Activated CD4-positive, CD25-positive, alpha-beta regulatory T cell (primary cell): ENCODE measurements around the gene RIC1.
"Not testable (repeated sequence)": the region's sequence is repeated elsewhere in the genome, so short reads cannot be mapped to it uniquely, and the experiment has no call there.

Experiments
- DNase-seq, 4 experiments: peaks; one replicate each; lab custom pipeline; 2025; lab: John Stamatoyannopoulos, UW

The RIC1 gene

DNA sequence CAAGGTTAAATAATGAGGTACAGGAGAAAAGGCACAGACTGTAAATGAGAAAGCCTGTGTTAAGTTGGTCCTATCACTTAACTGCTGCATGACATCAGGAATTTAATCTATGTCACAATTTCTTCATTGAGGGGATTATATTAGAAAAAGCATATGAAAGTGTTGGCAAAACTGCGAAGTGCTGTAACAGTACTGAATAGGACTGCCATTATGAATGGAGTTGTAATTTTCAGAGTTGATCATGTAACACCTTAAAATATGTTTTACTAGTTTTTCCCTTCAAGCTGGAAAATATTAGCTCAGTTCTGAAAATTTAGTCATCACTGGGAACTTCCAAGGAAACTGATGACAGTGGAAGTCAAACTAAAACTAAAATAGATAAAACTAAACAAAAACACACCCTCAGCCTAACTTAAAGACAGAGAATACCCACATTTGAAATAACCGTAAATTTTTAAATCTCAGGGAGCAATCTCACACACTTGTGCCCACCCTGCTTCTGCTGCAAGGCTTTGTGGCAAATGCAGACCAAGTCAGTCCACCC is 158.9 kb downstream of the RIC1 start:
- DNase-seq, result no peak

DNA sequence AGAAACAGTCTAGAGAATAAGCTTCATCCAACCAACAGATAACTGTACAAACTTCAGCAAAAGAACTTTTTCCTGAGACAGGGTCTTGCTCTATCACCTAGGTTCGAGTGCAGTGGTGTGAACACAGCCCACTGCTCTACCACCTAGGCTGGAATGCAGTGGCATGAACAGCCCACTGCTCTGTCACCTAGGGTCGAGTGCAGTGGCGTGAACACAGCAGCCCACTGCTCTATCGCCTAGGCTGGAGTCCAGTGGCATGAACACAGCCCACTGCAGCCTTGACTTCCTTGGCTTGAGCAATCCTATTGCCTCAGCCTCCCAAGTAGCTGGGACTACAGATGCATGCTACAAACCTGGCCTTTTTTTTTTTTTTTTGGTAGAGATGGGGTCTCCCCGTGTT is 160.6 kb downstream of the RIC1 start:
- DNase-seq, result no peak

DNA sequence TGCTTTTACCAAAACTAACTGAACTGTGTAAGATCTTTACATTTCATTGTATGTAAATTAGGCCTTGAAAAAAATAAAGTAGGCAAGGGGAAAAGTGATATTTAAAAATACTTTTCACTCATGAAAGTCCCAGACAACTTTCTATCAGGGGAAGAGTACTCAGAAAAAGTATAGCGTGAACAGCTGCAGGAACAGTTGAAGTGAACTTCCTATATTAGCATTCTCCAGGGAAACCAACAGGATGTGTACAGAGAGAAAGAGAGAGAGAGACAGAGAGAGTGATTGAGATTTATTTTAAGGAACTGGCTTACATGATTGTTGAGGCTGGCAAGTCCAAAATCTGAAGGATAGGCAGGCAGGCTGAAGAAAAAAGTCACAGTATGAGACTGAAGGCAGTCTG is 162.0 kb downstream of the RIC1 start:
- no peak for DNase-seq

DNA sequence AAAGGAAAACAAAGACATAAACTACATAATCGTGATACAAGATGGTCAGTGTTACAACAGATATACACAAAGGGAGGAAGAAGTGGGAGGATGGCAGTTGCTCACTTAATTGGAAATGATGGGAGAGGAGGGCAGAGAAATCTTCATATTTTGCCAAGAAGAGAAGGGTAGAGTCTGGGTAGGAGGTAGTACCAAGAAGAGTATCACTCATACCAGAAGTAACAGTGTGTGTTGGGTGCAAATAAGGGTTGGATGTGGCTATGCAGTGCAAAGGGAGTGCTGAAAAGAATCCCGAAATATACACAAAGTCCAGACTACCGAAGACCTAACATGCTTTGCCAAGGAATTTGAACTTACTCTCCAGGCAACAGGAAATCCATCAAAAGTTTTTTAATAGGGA is 163.0 kb downstream of the RIC1 start:
- DNase-seq, result no peak

DNA sequence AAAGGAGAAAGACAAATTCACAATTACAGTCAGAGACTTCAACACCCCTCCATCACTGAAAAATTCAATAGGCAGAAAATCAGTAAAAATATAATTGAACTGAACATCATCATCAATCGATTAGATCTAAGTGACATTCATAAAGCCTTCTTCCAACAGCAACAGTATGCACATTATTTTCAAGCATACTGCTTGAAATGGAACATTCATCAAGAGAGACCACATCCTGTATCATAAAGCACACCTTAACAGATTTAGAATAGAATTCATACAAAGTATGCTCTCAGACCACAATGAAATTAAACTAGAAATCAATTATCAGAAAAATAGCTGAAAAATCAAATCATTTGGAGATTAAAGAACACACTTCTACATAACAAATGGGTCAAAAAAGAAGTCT is 164.9 kb downstream of the RIC1 start:
- DNase-seq, result no peak

DNA sequence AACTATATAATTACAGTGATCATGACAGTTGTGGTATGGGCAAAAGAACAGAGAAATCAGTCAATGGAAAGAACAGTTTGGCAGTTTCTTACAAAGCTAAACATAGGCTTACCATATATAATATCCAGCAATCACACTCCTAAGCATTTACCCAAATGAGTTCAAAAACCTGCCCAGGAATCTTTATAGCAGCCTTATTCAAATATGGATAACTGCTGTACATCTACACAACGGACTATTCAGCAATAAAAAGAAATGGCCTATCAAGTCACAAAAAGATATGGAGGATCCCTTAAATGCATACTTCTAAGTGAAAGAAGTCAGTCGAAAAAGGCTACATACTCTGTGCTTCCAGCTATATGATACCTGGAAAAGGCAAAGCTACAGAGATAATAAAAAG is 167.4 kb downstream of the RIC1 start:
- DNase-seq, result no peak

DNA sequence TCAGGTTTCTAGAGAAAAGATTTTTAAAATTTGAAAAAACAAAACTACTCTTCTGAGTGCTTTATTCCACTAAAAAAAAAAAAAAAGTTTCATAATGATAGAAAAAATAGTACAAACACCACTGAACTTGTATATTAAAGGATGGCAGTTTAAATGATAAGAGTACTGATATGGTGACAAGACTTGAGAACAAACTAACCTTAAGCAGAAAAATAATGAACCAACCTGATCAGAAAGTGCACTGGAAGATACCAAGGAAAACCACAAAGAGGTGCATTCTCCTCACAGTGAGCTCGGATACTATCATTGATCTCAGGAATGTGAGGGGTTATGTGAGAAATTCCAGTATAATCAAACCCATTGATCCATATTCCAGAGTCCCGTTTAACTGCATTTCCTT is 169.7 kb downstream of the RIC1 start:
- no peak for DNase-seq

DNA sequence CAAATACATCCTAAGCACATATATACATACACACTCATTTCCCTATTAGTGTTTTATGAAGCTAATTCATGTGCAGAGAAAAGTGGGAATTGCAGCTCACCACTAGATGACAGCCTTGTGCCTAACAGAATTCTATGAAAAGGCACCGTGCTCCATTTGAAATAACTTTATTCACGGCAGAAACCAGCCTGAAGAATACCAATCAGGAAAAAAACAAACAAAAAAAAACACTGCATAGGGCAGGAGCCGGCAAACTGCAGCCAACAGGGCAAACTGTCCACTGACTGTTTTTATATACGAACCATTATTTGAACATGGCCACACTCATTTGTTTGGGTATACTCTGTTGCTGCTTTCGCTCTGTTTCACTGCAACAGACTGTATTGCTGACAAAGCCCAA is 170.4 kb downstream of the RIC1 start:
- no peak for DNase-seq

DNA sequence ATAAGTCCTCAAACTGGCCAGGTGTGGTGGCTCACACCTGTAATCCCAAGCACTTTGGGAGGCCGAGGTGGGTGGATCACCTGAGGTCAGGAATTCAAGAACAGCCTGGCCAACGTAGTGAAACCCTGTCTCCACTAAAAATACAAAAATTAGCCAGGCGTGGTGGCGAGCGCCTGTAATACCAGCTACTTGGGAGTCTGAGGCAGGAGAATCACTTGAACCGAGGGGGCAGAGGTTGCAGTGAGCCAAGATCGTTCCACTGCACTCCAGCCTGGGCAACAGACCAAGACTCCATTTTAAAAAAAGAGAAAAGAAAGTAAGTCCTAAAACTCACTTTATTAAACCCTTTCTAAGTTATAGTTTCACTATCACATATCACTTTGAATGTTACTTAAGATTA is 171.5 kb downstream of the RIC1 start:
- DNase-seq, result not testable (repeated sequence)

DNA sequence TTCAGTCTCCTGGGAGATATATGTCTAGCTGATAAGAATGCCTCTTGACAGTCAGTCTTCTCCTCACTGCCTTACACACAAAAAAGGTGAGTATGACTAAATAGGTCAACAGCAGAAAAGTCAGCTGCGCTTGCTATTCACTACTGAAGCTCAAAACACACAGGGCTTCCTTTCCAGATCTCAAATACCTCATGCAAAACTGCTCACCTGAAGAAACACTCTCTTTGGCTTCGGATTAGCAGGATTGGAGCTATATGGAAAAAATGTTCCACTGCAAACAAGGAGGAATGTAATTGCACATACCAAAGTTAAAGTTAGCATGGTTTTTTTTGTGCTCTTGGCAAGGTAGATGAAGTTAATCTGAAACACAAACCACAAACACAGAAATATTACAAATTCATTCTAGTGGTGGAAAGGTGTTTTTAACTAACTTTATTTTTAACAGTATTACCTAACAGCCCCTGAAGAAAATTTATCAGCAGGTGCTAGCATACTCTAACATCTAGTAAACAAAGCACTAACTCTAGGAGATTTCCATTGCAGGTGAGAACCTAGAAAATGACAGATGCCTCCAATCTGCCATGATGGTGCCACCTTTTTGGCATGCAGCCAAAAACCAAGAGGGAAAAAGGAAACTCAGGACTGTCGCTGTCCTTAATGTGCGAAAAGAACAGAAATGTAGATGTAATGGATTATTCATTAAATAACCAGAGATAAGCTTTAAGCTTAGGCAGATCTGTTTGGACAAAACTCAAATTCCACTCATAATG is 172.2 kb downstream of the RIC1 start:
- no peak for DNase-seq

DNA sequence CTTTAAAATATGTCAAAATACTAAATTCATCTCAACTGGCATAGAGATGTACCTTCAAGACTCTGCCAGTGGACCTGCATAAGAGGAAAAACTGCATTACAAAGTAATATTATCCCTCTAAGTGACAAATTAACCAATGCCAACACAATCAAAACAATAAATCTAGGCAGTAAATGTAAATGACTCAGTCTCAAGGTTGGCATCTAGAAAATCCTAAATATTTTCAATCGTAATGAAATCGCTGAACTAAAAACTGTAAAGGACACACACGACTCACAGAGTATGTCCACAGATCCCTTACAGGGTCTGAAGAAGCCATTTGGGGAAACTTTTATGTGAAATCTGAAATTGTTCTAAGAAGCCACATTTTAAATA is 172.8 kb downstream of the RIC1 start:
- no peak for DNase-seq

DNA sequence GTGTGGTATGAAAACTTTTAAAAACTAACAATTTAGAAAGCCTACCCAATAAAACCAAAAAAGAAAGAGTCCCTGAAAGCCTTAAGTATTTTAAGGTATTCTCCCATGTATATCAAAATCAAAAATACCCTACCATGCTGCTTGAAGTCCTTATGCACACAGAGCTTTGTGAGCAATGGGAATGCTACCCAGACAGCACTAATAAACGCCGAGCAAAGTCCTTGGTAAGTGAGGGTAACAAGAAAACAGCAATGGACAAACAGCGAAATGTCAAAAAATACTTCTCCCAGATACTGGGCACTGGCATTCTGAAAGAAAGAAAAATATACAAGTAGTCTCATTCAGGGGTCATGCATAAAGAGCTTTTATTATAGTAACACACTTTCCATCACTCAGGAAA is 176.6 kb downstream of the RIC1 start:
- no peak for DNase-seq

DNA sequence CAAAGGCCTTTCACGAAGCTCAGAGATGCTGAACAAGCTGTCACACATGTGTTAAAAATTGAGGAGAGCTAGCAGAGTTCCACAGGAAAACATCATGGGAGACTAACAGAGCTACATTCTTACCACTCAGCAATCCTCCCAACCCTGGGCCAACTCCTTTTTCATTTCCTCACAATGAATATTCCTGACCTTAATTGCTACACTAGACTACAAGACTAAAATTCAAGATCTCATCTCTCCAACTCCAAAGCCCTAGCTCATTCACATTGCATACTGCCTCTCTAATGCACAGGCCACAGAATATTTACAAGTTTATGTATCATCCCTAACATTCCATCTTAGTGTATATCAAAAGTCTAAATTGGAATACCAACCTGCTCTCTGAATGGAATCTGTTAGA is 182.8 kb downstream of the RIC1 start:
- no peak for DNase-seq

DNA sequence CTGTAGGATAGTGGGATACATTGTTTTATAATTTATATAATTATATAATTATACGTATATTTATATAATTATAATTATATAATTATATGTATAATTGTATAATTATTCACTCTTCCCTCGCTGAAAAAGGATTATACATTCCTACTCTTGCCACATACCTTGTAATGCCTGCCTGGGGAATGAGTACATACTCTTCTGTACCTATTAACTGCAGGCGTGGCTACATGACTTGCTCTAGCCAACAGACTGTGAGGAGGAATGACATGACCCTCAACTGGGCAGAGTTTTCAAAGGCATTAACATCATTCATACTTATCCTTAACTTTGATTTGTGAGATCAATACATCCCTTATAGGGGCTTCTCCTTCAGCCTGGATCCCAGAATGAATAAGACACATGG is 184.9 kb downstream of the RIC1 start:
- no peak for DNase-seq

DNA sequence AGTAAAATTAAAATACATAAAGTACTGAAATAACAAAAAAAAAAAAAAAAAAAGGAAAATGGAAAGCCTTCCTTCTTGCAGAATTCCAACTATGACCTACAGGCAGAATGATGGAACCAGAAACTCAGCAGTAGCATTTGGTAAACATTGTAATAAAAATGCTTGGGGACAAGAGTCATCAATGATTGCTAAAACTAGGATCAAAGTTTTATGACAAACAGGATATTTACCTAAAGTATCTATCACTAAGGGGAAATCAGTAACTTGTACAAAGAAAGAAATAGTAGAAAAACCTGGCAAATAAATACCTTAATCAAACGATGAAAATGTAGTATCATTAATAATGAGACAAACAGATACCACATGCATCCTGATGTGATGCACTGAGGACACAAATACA is 186.6 kb downstream of the RIC1 start:
- no peak for DNase-seq

DNA sequence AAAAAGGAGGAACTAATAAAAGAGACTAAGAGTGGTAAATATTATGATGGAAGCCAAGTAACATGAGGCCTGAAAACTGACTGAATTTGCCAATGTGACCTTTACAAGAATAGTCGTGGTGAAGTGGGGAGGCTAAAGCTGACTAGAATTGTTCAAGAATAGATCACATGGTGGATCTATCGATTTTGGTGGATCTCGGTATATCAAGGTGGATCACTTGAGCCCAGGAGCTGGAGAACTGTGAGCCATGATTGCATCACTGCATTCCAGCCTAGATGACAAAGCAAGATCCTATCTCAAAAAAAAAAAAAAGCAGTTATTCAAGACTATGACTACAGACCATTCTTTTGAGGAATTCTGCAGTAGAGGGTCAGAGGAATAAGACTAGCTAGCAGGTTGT is 189.0 kb downstream of the RIC1 start:
- DNase-seq, result no peak

DNA sequence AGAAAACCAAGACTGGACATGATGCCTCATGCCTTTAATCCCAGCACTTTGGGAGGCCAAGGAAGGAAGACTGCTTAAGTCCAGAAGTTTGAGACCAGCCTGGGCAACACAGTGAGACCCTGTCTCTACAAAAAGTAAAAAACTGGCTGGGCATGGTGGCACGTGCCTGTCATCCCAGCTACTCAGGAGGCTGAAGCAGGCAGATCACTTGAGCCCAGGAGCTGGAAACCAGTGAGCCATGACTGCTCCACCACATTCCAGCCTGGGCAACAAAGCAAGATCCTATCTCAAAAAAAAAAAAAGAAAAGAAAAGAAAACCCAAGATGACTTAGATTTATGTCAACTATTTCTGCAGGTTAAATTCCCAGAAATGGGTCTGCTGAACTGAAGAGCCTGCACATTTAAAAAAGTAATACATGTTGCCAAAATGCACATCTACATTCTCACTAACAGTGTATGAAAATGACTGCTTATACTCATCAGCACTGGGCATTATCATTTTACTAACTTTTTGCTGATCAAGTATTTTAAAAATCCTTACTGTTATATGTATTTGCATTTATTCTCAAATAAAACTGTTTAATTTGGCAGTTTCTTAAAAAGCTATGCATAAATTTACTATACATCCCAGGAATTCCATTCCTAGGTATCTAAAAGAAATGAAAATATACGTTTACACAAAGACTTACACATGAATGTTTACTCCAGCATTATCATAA is 189.7 kb downstream of the RIC1 start:
- DNase-seq, result no peak

DNA sequence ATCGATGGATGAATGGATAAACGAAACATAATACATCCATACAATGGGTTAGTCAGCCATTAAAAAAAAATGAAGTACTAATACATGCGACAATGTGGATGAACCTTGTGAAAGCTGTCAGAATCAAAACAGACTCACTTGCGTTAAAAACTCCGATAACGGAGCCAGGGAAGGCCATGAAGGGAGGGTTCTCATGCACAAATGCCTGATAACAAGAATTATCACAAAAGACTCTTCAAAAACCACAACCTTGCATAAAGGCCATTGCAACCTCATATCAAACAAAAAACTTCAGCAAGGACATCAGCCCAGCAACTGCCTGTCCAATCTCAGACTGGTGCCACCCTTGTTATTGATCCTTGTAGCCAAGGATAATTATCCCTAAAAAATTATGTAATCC is 190.3 kb downstream of the RIC1 start:
- DNase-seq, result no peak

DNA sequence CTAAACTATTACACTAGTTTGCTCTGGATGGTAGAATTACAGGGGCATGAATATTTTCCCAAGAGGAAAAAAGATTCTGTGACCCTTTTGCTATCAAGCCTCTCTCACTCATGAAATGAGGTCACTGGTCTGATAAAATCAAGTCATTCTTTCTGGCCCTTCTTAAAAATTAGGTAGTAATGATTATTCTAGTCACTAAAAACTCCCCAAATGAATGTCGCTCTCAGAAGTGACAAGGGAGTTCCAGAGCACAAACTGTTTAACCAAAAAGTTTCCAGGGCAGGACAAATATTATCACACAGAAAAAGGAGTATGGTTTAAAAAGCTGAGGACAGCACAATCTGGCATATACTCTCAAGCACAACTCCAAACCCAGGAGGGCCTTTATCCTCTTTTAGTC is 191.5 kb downstream of the RIC1 start:
- no peak for DNase-seq

DNA sequence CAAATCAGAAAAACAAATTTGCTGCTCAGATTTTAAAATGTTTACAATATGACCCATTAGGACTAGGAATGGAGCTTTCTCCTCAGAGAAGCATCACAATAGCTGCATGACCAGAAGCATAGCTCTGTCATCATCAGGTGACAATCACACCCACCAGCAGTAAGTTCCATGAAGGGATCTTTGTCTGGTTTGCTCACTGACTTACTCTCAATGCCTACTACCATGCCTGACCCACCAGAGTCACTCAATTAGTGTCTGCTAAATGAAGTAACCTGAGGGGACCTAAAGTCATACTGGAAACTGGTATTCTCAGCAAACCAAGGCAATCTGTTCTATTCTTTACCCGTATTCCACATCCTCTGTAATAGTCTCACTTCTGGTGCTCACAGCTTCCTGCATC is 196.3 kb downstream of the RIC1 start:
- no peak for DNase-seq
